ENCODE data around the gene TOMM34.

DNA sequence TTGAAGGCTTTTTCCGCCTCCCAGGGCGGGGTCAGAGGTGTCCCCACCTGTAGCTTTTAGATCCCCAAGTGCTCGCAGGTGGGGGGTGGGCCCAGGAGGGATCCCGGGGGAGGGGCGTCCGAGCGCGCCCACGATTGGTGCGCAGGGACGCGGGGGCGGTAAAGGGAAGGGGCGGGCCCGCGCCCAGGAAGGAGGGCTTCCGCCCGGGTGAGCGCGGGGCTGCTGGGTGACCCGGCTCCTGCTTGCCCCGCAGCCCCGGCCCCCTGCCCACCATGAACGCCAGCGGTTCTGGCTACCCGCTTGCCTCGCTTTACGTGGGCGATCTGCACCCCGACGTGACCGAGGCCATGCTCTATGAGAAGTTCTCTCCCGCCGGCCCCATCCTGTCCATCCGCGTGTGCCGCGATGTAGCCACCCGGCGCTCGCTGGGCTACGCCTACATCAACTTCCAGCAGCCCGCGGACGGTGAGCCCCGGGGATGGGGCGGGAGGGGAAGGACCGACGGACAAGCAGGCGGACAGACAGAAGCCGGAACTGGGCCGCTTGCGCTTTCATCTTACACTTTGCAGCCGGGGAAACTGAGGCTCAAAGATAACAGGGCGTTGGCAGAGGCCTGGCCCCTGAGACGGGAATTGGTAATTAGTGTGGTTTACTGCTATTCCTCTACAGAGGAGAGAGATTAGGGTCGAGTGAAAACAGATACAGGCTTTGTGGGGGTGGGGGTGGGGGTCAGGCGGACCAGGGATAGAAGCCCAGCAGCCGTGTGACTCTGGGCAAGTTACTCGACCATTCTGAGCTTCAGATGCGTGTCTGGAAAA, 50.1 kb downstream of the TOMM34 start, which contains the start of gene PABPC1L:
- TF ChIP-seq, protein P1, sequence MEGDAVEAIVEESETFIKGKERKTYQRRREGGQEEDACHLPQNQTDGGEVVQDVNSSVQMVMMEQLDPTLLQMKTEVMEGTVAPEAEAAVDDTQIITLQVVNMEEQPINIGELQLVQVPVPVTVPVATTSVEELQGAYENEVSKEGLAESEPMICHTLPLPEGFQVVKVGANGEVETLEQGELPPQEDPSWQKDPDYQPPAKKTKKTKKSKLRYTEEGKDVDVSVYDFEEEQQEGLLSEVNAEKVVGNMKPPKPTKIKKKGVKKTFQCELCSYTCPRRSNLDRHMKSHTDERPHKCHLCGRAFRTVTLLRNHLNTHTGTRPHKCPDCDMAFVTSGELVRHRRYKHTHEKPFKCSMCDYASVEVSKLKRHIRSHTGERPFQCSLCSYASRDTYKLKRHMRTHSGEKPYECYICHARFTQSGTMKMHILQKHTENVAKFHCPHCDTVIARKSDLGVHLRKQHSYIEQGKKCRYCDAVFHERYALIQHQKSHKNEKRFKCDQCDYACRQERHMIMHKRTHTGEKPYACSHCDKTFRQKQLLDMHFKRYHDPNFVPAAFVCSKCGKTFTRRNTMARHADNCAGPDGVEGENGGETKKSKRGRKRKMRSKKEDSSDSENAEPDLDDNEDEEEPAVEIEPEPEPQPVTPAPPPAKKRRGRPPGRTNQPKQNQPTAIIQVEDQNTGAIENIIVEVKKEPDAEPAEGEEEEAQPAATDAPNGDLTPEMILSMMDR (IDR thresholded peaks at IDR 0.05): no peak
- TF ChIP-seq EZH2 (IDR thresholded peaks at IDR 0.05): no peak
